ENCODE measurements around the gene ZBTB22. TPM values are rescaled to one million over a fixed set of nuclear protein-coding genes. Genes with fewer than 3 reads are reported as not detected.

ZBTB22 gene
- total RNA-seq, 4 donors from 2014 or later, result 17.9 to 30.3 (median 26.3) TPM

DNA sequence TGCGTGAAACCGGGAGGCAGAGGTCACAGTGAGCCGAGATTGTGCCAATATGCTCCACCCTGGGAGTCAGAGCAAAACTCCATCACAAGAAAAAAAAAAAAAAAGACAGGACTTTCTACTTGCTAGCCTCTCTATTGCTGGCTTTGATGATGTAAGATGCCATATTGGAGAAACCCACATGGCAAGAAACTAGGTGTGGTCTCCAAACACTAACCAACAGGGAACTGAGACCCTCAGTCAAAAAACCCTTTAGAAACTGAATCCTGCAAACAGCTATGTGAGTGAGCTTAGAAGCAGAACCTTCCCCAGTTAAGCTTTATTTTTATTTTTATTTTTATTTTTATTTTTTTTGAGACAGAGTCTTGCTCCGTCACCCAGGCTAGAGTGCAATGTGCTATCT, 18.4 kb upstream of the ZBTB22 start:
- no peaks in the 10 kb centered on the region for H3K36me3 ChIP-seq
- TF ChIP-seq CTCF (IDR thresholded peaks at IDR 0.05), result no peak
- no peak for TF ChIP-seq POLR2A (IDR thresholded peaks at IDR 0.05)
- 70 to 89% methylated on average over 4 of the region's 4 CpGs for WGBS, 2 donors
- no peaks in the 10 kb centered on the region for H3K4me1 ChIP-seq
- H3K4me3 ChIP-seq (replicated peaks in 1 of 3), result no peak overlapping the region
- intact Hi-C loops (cut with DNase I), result no loop called here
- H3K27ac ChIP-seq, result no peak overlapping the region
- no peaks in the 10 kb centered on the region for H3K9me3 ChIP-seq
- no peaks in the 10 kb centered on the region for H3K27me3 ChIP-seq
- DNase-seq, result no peak

GRCh38 chr6:33333666-33334065, 16.1 kb upstream of the ZBTB22 start:
- Histone ChIP-seq H3K27me3 (no peaks in the 10 kb centered on the region), H3K27ac (no peak overlapping the region), H3K4me1 (no peaks in the 10 kb centered on the region), H3K36me3 (no peaks in the 10 kb centered on the region), H3K9me3 (no peaks in the 10 kb centered on the region), H3K4me3 (replicated peaks in 1 of 3) (no peak overlapping the region)
- no peak for TF ChIP-seq POLR2A (IDR thresholded peaks at IDR 0.05)
- TF ChIP-seq CTCF (IDR thresholded peaks at IDR 0.05), result no peak
- WGBS, 2 donors, result 92 to 95% methylated on average over 4 of the region's 4 CpGs
- DNase-seq, result no peak
- intact Hi-C loops (cut with DNase I), result no loop called here

- Histone ChIP-seq H3K9me3 (no peaks in the 10 kb centered on the region), H3K27me3 (no peaks in the 10 kb centered on the region), H3K27ac (no peak overlapping the region), H3K4me3 (replicated peaks in 1 of 3) (no peak overlapping the region), H3K36me3 (no peaks in the 10 kb centered on the region), H3K4me1 (no peaks in the 10 kb centered on the region)
- no peak for DNase-seq
- 90 to 95% methylated on average over 10 of the region's 10 CpGs for WGBS, 2 donors
- TF ChIP-seq CTCF (IDR thresholded peaks at IDR 0.05) (no peak), POLR2A (IDR thresholded peaks at IDR 0.05) (no peak)
- intact Hi-C loops (cut with DNase I), result no loop called here
These were observed 13.2 kb upstream of the ZBTB22 start for GRCh38 chr6:33330736-33331135.

DNA sequence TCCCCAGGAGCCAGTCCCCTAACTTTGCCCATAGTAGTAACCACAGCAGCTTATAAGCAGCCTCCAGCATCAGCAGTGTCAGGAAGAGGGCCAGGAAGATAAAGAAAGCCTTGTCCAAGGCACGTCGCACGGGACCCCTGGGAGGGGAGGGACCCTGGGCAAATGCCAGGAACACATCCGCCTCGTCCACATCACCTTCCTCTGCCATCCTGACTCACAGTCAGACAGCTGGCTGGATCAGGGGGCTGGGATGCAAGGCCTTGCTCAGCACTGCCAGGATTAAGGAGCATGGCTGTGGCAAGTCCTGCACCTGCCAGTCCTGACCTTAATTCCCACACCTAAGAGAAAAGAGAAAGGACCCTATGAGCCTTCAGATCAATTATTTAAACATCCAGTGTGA, 11.5 kb upstream of the ZBTB22 start:
- intact Hi-C loops (cut with DNase I), result no loop called here
- H3K27ac ChIP-seq, result no peak overlapping the region
- WGBS, 2 donors, result 63% methylated on average over 5 of the region's 5 CpGs
- peaks cover under 1 to 2% of the 10 kb centered on the region in 2 donors for H3K4me1 ChIP-seq
- no peaks in the 10 kb centered on the region for H3K27me3 ChIP-seq
- no peaks in the 10 kb centered on the region for H3K9me3 ChIP-seq
- H3K36me3 ChIP-seq, result no peaks in the 10 kb centered on the region
- DNase-seq, result no peak
- H3K4me3 ChIP-seq (replicated peaks in 1 of 3), result no peak overlapping the region
- TF ChIP-seq POLR2A (IDR thresholded peaks at IDR 0.05) (no peak), CTCF (IDR thresholded peaks at IDR 0.05) (no peak)

DNA sequence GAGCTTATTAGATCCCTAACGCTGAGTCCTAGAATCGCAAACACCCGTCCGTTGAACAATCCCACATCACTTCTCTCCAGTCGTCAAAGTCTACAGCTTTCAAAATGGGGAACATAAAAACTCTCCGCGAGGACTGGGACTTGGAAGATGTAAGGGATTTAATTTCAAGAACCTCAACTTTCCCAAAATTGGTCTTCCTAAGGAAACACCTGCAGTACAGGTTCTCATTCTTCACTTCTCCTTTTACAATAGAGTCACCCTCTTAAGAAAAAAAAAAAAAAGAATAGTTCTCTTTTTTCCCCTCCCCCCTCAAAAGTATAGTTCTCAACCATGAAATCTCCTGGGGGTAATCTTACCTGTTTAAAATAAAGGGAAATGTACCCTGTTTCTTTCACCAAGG, 6.6 kb upstream of the ZBTB22 start:
- H3K4me3 ChIP-seq (replicated peaks in 1 of 3), result no peak overlapping the region
- TF ChIP-seq POLR2A (IDR thresholded peaks at IDR 0.05) (no peak), CTCF (IDR thresholded peaks at IDR 0.05) (no peak)
- H3K9me3 ChIP-seq, result no peaks in the 10 kb centered on the region
- peak overlapping the region in 2 of 3 donors; percentile 67 to 77 for H3K27ac ChIP-seq
- no peaks in the 10 kb centered on the region for H3K27me3 ChIP-seq
- H3K36me3 ChIP-seq, result peaks cover 18 to 19% of the 10 kb centered on the region in 2 donors
- intact Hi-C loops (cut with DNase I), result no loop called here
- H3K4me1 ChIP-seq, result peaks cover 20 to 28% of the 10 kb centered on the region in 2 donors
- 23 to 26% methylated on average over 7 of the region's 7 CpGs for WGBS, 2 donors
- no peak for DNase-seq
